SK-N-SH (cell line): Measurements from ENCODE around the gene ADRA2B.

ENCODE experiments used
- CHD2 ChIP-seq: fragments of 150-350 bp; IDR thresholded peaks from 2 replicates; pipeline ENCODE4 v1.6.1; 2018; ENCODE audit warnings: low read length; ENCODE audit not compliant: partially characterized antibody
- CTCF ChIP-seq: fragments of 200-600 bp; sonication (generic); IDR thresholded peaks from 2 replicates; pipeline ENCODE4 v1.6.1; 2017; ENCODE audit warnings: antibody characterized with exemption, mild to moderate bottlenecking, moderate library complexity
- ELF1 ChIP-seq: IDR thresholded peaks from 2 replicates; pipeline ENCODE4 v1.4.0; 2012
- EP300 ChIP-seq, 2 experiments: IDR thresholded peaks; 2 replicates each; pipeline versions ENCODE4 v1.4.0 to v1.6.1; 2012; ENCODE audit warnings: borderline replicate concordance in 1 of 2, low read depth in 1 of 2, low read length in 1 of 2
- FOXM1 ChIP-seq: IDR thresholded peaks from 2 replicates; pipeline ENCODE4 v1.4.0; 2012; ENCODE audit warnings: low read depth, mild to moderate bottlenecking
- PBX3 ChIP-seq: IDR thresholded peaks from 2 replicates; pipeline ENCODE4; 2012
- RAD21 ChIP-seq: IDR thresholded peaks from 2 replicates; pipeline ENCODE4 v1.6.1; 2012; ENCODE audit warnings: mild to moderate bottlenecking, low read length
- REST ChIP-seq: IDR thresholded peaks from 2 replicates; pipeline ENCODE4 v1.6.1; 2012; ENCODE audit warnings: mild to moderate bottlenecking, low read depth, low read length, moderate library complexity
- SIN3A ChIP-seq: IDR thresholded peaks from 2 replicates; pipeline ENCODE4 v1.6.1; 2012; ENCODE audit warnings: low read depth, mild to moderate bottlenecking, low read length, moderate library complexity, borderline replicate concordance
- SMC3 ChIP-seq: IDR thresholded peaks from 2 replicates; pipeline ENCODE4 v1.6.1; 2012; ENCODE audit warnings: low read depth, low read length, improper control_type of control experiment

- no peak for TF ChIP-seq CTCF
- no peak for TF ChIP-seq CHD2
- TF ChIP-seq RAD21 = no peak
- no peak for TF ChIP-seq PBX3
- no peak for TF ChIP-seq ELF1
- TF ChIP-seq FOXM1 = no peak
- no peak for TF ChIP-seq SMC3
- no peak for TF ChIP-seq SIN3A
- no peak for TF ChIP-seq EP300 (IDR thresholded peaks at IDR 0.05; ENCODE audit: borderline replicate concordance in 1 of 2, low read depth in 1 of 2, low read length in 1 of 2)
- TF ChIP-seq REST = no peak
Measured at GRCh38 chr2:96150007-96150640, 33.8 kb upstream of the ADRA2B start.
